SH-SY5Y (cell line): ENCODE measurements around the gene ACHE.

Experiments
- GATA2 ChIP-seq: IDR thresholded peaks from 2 replicates; pipeline ENCODE4 v1.6.1; 2011; ENCODE audit warnings: mild to moderate bottlenecking, low read depth, low read length
- GATA3 ChIP-seq: IDR thresholded peaks from 2 replicates; pipeline ENCODE4 v1.6.1; 2011; ENCODE audit warnings: low read depth, mild to moderate bottlenecking, low read length, moderate library complexity

DNA sequence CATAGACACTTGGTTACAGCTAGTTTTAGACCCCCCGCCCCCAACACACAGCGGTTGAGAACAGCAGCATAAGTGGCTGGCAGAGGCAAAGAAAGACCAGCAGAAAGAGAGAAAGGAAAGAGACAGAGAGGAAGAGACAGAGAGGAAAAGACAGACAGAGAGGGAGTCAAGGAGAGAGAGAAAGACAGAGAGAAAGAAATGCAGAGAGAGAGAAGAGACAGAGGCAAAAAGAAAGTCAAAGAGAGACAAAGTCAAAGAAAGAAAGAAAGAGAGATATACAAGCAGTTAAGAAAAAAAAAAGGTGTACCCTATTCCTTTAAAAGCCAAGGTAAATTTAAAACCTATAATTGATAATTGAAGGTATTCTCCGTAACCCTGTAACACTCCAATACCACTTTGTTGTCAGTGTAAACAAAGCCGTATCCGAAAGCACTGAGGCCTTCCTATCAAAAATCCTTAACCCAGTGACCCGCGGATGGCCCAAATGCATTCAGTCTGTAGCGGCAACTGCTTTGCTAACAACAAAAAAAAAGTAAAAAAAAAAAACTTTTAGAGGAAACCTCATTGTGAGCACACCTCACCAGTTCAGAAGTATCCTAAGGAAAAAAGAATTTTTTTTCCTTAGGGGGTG lies 55.1 kb downstream of the ACHE start:
- no peak for TF ChIP-seq GATA3
- TF ChIP-seq GATA2 = no peak
